DMS79 (cell line): ENCODE results near the gene C16orf74.

Experiments
- DNase-seq: peaks from one replicate; lab custom pipeline; 2025; lab: John Stamatoyannopoulos, UW

The C16orf74 gene

DNA sequence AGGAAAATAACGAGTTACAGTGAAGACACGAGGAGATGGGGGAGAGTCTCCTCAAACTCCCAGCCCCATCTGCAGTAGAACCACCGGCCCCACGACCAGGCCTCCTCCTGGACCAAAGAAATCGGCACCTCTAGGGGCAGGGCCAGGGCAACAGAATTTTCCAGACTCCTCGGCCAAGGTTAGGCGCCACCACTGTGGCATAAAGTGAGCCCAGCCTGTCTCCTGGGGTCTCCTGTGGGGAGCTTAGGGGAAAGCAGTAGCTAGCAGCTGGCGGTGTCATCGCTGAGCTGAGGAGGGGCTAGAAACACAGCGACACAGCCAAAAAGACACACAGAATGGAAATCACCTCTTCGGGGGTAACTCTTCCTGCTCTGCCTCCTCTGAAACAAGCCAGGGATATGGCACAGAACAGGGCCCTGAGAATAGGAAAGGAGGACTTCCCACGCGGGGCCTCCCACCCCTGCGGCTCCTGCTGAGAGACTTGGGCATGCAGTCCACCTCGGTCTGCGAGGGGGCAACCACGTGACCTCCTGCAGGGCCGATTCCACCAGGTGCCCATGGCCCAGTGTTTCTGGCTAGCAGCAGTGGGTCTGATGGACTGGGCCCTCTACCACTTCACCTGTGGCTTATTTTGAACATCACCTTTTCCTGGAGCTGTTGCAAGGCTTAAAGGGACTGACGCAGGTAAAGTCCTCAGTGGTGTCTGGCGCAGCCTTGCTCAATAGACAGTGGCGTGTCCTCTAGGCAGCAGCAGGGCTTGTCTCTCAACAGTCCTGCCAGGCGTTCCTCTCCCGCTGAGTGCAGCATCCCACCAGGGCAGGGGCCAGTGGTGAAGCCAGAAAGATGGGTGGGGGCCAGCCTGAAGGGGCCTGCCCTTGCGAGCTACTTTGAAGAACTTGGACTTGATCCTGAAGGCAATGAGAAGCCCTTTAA is 55.4 kb downstream of the C16orf74 start:
- no peak for DNase-seq

DNA sequence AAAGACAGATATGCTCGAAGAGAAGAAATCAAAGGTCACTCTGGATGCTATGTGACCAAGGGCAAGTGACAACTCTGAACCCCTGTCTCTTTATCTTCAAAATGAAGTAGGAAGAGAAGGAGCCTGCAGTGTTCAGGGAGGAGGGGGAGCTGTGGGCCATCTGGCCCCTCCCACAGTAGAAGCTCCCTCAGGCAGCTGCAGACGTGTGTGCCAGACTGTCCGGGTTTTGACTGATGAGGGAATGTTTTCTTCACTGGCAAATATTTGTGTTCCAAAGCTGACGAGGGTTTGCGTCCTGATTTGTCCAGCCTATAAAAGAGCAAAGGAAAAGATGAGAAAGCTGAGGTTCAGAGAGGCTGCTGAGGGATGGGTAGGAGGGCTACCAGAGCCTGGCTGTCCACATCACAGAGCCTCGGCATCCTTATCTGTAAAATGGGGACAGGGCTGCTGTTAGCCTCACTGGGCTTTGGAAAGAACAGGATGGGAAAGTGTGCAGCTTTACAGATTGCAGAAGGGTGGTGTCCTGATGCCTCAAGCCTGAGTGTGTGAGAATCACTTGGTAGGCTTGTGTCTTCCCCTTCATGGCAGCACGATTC is 60.3 kb downstream of the C16orf74 start:
- peak; percentile 52 for DNase-seq

GRCh38 chr16:85689950-85690320 is 61.0 kb downstream of the C16orf74 start:
- no peak for DNase-seq

DNA sequence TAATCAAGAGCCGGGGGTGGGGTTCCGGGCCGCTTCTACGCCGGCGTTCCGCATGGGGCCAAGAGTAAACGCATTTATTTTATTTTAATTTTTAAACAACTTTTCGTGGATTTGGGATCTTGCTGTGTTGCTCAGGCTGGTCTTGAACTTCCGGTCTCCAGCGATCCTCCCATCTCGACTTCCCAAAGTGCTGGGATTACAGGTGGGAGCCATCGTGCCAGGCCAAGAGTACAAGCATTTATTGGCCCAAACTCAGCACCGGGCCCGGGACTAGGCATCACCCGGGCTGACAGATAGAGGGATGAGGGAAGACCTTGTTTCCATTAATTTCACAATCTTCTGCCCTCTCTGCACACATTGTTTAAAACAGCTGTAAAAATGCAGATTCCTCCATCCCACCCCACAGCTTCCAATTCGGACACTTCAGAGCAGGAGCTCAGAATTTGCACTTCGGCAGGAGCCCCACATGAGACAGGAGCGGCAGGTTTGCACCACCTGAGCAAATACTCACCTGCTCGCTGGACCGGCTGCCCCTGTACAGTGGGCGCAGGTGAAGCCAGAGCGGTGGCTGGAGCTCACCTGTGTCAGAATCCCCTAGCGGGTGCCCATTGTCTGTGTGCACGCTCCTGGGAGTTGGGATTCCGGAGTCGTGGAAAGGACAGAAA is 61.5 kb downstream of the C16orf74 start:
- no peak for DNase-seq

GRCh38 chr16:85688586-85689284 is 62.2 kb downstream of the C16orf74 start, which contains the start of gene GINS2:
TSS of gene GINS2 (minus strand) at chr16:85688954. CDS start at chr16:85688898, 56 bp downstream.
- peak; percentile 59 for DNase-seq

- DNase-seq, result no peak
Observed at GRCh38 chr16:85687651-85688471, 63.0 kb downstream of the C16orf74 start.

- DNase-seq, result no peak
Observed at GRCh38 chr16:85686912-85687591, 63.8 kb downstream of the C16orf74 start.

DNA sequence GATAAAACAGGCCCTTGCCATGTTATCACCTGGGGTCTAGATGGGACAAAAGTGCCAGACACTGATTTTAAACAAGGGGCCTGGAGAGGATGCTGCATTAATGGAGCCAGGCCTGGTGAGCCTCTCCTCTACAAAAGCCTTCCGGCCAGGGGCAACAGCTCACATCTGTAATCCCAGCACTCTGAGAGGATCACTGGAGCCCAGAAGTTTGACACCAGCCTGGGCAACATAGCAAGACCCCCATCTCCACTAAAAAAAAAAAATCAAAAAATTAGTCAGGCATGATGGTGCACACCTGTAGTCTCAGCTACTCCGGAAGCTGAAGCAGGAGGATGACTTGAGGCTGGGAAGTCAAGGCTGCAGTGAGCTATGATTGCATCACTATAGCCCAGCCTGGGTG is 65.6 kb downstream of the C16orf74 start:
- DNase-seq, result no peak

DNA sequence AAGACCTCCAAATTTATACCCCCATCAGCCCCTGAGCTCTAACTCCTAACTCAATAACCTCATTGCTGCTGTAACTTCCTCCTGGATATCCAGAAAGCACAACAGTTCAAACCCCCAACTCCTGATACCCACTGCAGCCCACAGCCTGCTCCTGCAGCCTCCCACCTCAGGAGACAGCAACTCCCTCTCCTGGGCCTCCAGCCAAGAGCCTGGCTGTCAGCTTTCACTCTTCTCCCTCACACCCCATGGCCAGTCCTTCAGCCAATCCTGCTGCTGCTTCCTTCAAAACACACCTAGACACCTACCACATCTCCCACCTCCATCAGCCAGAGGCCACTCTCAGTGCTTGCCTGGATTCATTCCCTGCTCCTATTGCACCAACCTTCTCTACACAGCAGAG is 67.5 kb downstream of the C16orf74 start:
- peak; percentile 17 for DNase-seq

GRCh38 chr16:85682516-85682915 is 68.4 kb downstream of the C16orf74 start:
- DNase-seq, result no peak

- no peak for DNase-seq
Observed at GRCh38 chr16:85681255-85681654, 69.6 kb downstream of the C16orf74 start.

DNA sequence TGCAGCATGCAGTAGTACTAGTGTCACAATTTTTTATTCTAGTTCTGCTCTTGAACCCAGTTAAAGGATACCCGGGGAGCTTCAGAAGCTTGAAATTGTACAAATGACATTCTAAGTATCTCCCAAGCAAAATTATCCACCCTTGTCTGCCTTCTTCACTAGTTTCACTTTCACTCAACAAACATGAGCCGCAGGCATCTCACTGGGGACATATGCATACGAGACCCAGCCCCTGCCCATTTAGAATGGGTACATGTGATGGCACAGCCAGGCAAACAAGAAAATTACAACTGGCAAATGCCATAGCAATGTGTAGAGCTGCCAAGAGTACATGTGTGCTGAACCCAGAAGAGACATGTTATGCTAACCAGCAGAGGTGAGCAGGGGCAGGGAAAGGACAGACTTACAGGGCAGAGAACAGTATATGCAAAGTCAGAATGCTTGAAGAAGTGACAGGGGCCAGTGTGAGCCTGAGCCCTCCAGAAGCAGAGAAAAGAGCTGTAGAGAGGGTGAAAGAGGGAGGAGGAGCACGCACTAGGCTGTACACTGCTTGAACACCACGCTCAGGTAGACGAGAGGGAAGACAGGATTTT is 70.4 kb downstream of the C16orf74 start:
- no peak for DNase-seq

GRCh38 chr16:85679870-85680269 is 71.0 kb downstream of the C16orf74 start:
- no peak for DNase-seq

DNA sequence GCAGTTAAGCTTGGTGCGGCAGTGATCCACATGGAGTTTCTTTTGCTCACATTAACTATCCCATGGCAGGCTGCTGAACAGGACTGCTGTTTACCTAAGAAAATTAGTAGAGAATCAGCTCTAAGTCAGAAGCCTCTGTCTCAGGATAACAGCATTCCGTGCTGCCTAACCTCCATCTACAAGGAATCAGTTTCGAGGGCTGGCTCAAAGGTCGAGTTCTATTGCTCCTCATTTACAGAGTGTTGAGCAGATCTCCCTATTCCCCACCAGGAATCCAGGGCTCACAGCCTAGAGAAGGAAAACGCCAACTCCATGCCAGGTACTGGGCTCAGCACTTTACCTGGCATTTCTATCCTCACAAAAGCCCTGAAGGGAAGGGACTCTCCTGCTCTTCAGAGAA is 72.1 kb downstream of the C16orf74 start:
- no peak for DNase-seq

- no peak for DNase-seq
Observed at GRCh38 chr16:85678016-85678415, 72.9 kb downstream of the C16orf74 start.

GRCh38 chr16:85677383-85677967 is 73.4 kb downstream of the C16orf74 start:
- no peak for DNase-seq

DNA sequence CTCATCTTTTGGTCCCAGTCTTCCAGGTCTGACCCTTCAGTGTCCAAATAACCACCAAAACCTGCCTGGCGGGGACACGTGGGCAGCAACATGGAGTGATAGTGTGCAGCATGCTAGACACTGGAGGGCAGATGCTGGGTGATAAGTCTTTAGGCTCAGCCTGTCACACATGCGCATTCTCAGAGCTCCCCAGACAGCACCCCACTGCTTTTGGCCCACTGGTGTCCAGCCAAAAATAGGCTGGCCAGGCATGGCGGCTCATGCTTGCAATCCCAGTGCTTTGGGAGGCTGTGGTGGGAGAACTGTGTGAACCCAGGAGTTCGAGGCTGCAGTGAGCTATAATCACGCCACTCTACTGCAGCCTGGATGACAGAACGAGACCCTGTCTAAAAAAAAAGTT is 74.4 kb downstream of the C16orf74 start:
- no peak for DNase-seq

GRCh38 chr16:85675251-85675874 is 75.5 kb downstream of the C16orf74 start:
- DNase-seq, result no peak

GRCh38 chr16:85674828-85675227 is 76.1 kb downstream of the C16orf74 start:
- no peak for DNase-seq

GRCh38 chr16:85674418-85674755 is 76.5 kb downstream of the C16orf74 start:
- no peak for DNase-seq
